NT2/D1 (cell line): ENCODE data around the gene MRPS9.

Experiments used
- SUZ12 ChIP-seq: IDR thresholded peaks from 2 replicates; pipeline ENCODE4 v1.6.1; 2011; ENCODE audit not compliant: insufficient read length, insufficient read depth; ENCODE audit errors: extremely low read depth
- YY1 ChIP-seq: IDR thresholded peaks from 2 replicates; pipeline ENCODE4 v1.6.1; 2011; ENCODE audit not compliant: insufficient read length, insufficient read depth
- ZNF274 ChIP-seq: IDR thresholded peaks from 2 replicates; pipeline ENCODE4 v1.6.1; 2011; ENCODE audit warnings: mild to moderate bottlenecking, low read depth, low read length

GRCh38 chr2:105052773-105053172, 14.9 kb downstream of the MRPS9 start:
- TF ChIP-seq YY1 (no peak), SUZ12 (no peak), ZNF274 (no peak)
